Osteocyte (in vitro differentiated cells): ENCODE results near the gene NPVF. TPM values are rescaled to one million over a fixed set of nuclear protein-coding genes. Genes with fewer than 3 reads are reported as not detected.

Experiments used
- DNase-seq: peaks from one replicate; pipeline ENCODE4 v3.0.0; 2021; ENCODE audit warnings: mixed read lengths; ENCODE audit not compliant: unreplicated experiment; ENCODE audit errors: extremely low spot score
- H3K27ac Mint-ChIP-seq: one replicate; pipeline ENCODE4 v1.8.0; 2021; ENCODE audit warnings: mild to moderate bottlenecking, mixed read lengths; ENCODE audit not compliant: unreplicated experiment
- H3K27me3 Mint-ChIP-seq: one replicate; pipeline ENCODE4 v1.8.0; 2021; ENCODE audit warnings: mixed read lengths; ENCODE audit not compliant: unreplicated experiment
- H3K36me3 Mint-ChIP-seq: one replicate; pipeline ENCODE4 v1.8.0; 2021; ENCODE audit warnings: mixed read lengths; ENCODE audit not compliant: unreplicated experiment
- H3K4me1 Mint-ChIP-seq: one replicate; pipeline ENCODE4 v1.8.0; 2021; ENCODE audit warnings: mixed read lengths; ENCODE audit not compliant: unreplicated experiment
- H3K4me3 Mint-ChIP-seq: one replicate; pipeline ENCODE4 v1.8.0; 2021; ENCODE audit warnings: mild to moderate bottlenecking, moderate library complexity, mixed read lengths; ENCODE audit not compliant: unreplicated experiment
- H3K9me3 Mint-ChIP-seq: one replicate; pipeline ENCODE4 v1.8.0; 2021; ENCODE audit warnings: mixed read lengths; ENCODE audit not compliant: unreplicated experiment
- total RNA-seq: library from RNA; stranded (reverse); gene quantifications from 2 replicates; pipeline ENCODE4 v1.2.1, GENCODE V29; 2021
- TF ChIP-seq, protein P1 (sequence below): fragments of 200-600 bp; sonication (generic); IDR thresholded peaks from 2 replicates; pipeline ENCODE4 v1.5.0; 2021; ENCODE audit warnings: antibody characterized with exemption, mild to moderate bottlenecking, moderate library complexity

The NPVF gene
- total RNA-seq, 1 donor from 2014 or later, result not detected

DNA sequence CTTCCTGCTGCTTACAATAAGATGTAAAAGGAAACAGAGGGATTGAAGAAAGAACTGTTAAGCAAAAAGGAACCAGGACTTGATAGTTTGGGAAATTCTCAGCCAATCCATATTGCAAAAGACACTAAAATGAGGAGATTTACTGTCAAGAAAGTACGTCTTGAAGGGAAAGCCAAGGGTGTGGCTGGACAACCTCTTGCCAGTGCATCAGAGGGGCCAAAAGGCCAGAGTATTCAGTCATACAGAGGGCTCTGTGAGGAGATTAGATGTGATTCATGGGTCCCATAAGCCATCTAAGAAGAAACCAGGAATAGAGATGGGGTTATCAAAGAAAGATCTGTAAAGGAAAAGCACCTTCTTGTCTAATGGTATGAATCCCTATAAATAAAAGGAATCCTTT, 25.4 kb upstream of the NPVF start:
- peaks cover 2% of the 10 kb centered on the region for H3K9me3 Mint-ChIP-seq
- TF ChIP-seq, protein P1, sequence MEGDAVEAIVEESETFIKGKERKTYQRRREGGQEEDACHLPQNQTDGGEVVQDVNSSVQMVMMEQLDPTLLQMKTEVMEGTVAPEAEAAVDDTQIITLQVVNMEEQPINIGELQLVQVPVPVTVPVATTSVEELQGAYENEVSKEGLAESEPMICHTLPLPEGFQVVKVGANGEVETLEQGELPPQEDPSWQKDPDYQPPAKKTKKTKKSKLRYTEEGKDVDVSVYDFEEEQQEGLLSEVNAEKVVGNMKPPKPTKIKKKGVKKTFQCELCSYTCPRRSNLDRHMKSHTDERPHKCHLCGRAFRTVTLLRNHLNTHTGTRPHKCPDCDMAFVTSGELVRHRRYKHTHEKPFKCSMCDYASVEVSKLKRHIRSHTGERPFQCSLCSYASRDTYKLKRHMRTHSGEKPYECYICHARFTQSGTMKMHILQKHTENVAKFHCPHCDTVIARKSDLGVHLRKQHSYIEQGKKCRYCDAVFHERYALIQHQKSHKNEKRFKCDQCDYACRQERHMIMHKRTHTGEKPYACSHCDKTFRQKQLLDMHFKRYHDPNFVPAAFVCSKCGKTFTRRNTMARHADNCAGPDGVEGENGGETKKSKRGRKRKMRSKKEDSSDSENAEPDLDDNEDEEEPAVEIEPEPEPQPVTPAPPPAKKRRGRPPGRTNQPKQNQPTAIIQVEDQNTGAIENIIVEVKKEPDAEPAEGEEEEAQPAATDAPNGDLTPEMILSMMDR, result no peak
- H3K27ac Mint-ChIP-seq, result no peak overlapping the region
- no peaks in the 10 kb centered on the region for H3K4me1 Mint-ChIP-seq
- H3K27me3 Mint-ChIP-seq, result peaks cover 8% of the 10 kb centered on the region
- no peaks in the 10 kb centered on the region for H3K36me3 Mint-ChIP-seq
- DNase-seq, result no peak
- H3K4me3 Mint-ChIP-seq, result no peak overlapping the region

DNA sequence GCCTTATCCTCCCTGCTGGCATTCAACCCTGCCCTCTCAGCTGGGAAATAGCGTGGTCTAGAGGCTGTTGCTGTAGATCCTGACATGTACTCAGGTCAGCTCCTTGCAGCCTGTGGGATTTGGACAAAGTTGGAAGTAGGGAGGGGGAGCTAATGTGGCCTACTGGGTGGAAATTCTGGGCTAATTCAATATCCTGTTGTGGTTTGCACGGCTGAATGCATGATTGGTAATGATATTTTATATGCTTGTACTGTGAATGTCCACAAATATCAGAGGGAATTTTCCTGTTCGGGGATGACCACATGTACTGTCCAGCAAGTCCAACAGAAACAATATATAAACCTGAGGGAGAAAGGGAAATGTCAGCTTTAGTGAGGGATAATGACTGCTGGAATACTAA, 22.1 kb upstream of the NPVF start:
- TF ChIP-seq, protein P1, result no peak
- Mint-ChIP-seq H3K4me1 (peaks cover 6% of the 10 kb centered on the region), H3K36me3 (no peaks in the 10 kb centered on the region), H3K27me3 (peaks cover 8% of the 10 kb centered on the region), H3K9me3 (peaks cover 5% of the 10 kb centered on the region), H3K27ac (no peak overlapping the region), H3K4me3 (no peak overlapping the region)
- DNase-seq, result no peak

DNA sequence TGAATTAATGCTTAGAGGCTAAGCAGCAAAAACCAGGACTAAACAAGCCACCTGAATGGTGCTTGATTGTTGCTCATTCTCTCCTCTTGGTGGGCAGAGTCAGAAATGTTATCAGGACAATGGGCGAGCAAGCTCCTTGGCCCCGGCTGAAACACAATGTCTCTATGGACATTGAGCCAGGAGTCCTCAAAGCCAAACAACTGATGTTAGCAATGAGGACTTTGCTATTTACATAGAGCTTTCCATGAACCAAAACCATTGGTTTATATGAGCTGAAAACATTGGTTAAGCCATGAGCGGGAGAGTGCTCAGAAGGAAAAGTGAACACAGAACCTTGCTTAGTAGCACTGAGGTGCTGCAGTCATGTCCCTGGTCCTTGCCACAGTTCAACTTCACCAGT, 21.5 kb upstream of the NPVF start:
- no peak for DNase-seq
- H3K9me3 Mint-ChIP-seq, result peaks cover 5% of the 10 kb centered on the region
- TF ChIP-seq, protein P1, result no peak
- peaks cover 11% of the 10 kb centered on the region for H3K4me1 Mint-ChIP-seq
- H3K27ac Mint-ChIP-seq, result no peak overlapping the region
- H3K36me3 Mint-ChIP-seq, result no peaks in the 10 kb centered on the region
- H3K27me3 Mint-ChIP-seq, result peaks cover 8% of the 10 kb centered on the region
- H3K4me3 Mint-ChIP-seq, result no peak overlapping the region

DNA sequence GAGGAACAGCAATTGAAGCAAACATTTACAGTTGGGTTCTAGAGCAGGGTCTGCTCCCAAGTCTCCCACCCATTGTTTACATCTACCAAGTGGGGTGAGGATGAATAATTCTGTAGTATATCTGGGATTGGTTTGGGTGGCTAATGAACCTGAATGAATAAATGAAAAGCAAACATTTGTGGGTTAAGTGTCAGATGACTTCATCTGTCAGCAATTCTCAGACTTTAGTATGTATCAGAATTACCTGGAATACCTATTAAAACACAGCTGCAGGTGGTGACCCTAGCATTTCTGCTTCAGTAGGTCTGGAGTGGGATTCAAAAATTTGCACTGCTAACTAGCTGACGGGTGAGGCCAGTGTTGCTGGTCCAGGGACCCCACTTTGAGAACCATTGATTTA, 18.0 kb upstream of the NPVF start:
- Mint-ChIP-seq H3K4me1 (peaks cover 24% of the 10 kb centered on the region), H3K9me3 (peaks cover 5% of the 10 kb centered on the region), H3K27ac (no peak overlapping the region), H3K4me3 (no peak overlapping the region), H3K36me3 (no peaks in the 10 kb centered on the region), H3K27me3 (peaks cover 13% of the 10 kb centered on the region)
- DNase-seq, result no peak
- TF ChIP-seq, protein P1, result no peak

DNA sequence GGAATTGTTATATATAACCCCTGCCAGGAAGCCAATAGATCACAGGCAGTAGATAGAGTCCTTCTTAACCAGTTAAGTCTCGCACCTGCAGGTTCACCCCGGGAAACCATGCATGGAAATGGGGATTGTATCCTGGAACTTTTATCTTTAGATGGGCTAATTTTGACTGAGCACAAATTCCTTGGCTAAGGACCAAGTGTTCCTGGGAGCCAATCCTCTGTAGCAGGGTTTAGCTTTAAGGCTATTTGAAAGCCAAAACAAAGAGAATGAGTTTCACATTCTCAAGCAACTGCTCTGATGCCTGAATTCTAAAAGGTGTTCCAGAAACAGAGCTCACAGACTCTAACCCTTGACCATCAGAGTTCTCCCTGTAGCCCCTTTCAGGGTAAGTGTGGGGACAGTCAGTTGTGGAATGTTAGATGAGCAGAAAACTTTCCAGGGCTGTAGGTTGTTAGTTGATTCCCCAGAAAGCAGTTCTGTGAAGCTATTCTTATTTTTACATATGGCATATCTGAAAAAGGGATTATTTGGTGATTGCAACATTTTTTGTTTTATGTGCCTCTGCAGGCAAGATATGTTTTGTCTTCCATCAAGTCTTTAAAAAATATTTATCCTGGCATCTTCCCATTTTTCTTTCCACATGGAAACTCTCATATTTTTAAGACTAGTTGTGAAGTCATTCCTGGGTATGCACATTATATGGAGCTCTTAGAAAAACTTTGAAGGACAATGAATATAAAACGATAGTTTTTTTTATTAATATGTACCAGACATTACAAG, 16.2 kb upstream of the NPVF start:
- TF ChIP-seq, protein P1, result no peak
- peak overlapping the region; percentile 3 for H3K27ac Mint-ChIP-seq
- H3K27me3 Mint-ChIP-seq, result peaks cover 18% of the 10 kb centered on the region
- no peak overlapping the region for H3K4me3 Mint-ChIP-seq
- no peak for DNase-seq
- peaks cover 5% of the 10 kb centered on the region for H3K9me3 Mint-ChIP-seq
- peaks cover 24% of the 10 kb centered on the region for H3K4me1 Mint-ChIP-seq
- H3K36me3 Mint-ChIP-seq, result no peaks in the 10 kb centered on the region
